CD4-positive, CD25-positive, alpha-beta regulatory T cell (primary cell): ENCODE measurements around the gene POTEF. TPM values are rescaled to one million over a fixed set of nuclear protein-coding genes. Genes with fewer than 3 reads are reported as not detected.
"Not testable (repeated sequence)": the region's sequence is repeated elsewhere in the genome, so short reads cannot be mapped to it uniquely, and the experiment has no call there.

Experiments used
- ATAC-seq, 2 donors: fragments of 150-1000 bp; cut with Tn5 transposase; one replicate each; pipeline ENCODE4 v1.10.0; 2021; ENCODE audit warnings: low read depth in 2 of 2, moderate number of reproducible peaks in 2 of 2, moderate library complexity in 1 of 2
- DNase-seq, 3 donors: peaks; one replicate each; pipeline versions ENCODE4 v3.0.0 to v3.0.0-alpha.2; 2012 to 2022; ENCODE audit warnings: mixed read lengths in 1 of 3
- H3K27ac ChIP-seq: one replicate; pipeline ENCODE4 v1.7.0; 2013; ENCODE audit warnings: mild to moderate bottlenecking, low read length; ENCODE audit not compliant: insufficient read depth, poor library complexity, severe bottlenecking
- H3K27me3 ChIP-seq: one replicate; pipeline ENCODE4 v1.7.0; 2013; ENCODE audit warnings: low read length; ENCODE audit not compliant: control insufficient read depth, insufficient read depth
- H3K36me3 ChIP-seq: one replicate; pipeline ENCODE4 v1.7.0; 2013; ENCODE audit warnings: mild to moderate bottlenecking, low read length, moderate library complexity; ENCODE audit not compliant: control insufficient read depth, insufficient read depth
- H3K4me1 ChIP-seq: 2 replicates; pipeline ENCODE4 v1.7.0; 2013; ENCODE audit warnings: mild to moderate bottlenecking, low read length; ENCODE audit not compliant: insufficient read depth, control insufficient read depth, poor library complexity, severe bottlenecking
- H3K4me3 ChIP-seq: one replicate; pipeline ENCODE4 v1.7.0; 2013; ENCODE audit warnings: low read depth, mild to moderate bottlenecking, low read length, moderate library complexity
- H3K9me3 ChIP-seq, 2 experiments: 1 replicate in 1 of 2; 2 replicates in 1 of 2; pipeline ENCODE4 v1.7.0; 2013; ENCODE audit warnings: low read length in 2 of 2, mild to moderate bottlenecking in 1 of 2, moderate library complexity in 1 of 2; ENCODE audit not compliant: control insufficient read depth in 2 of 2
- H3K27ac Mint-ChIP-seq, 3 donors: one replicate each; pipeline ENCODE4 v1.8.0; 2020 to 2022; ENCODE audit warnings: mild to moderate bottlenecking in 3 of 3, mixed read lengths in 3 of 3, moderate library complexity in 2 of 3
- H3K27me3 Mint-ChIP-seq: one replicate; pipeline ENCODE4 v1.8.0; 2022; ENCODE audit warnings: mild to moderate bottlenecking, mixed read lengths
- H3K36me3 Mint-ChIP-seq: one replicate; pipeline ENCODE4 v1.8.0; 2020; ENCODE audit warnings: mixed read lengths
- H3K4me1 Mint-ChIP-seq, 4 donors: one replicate each; pipeline ENCODE4 v1.8.0; 2020 to 2022; ENCODE audit warnings: mixed read lengths in 4 of 4, mild to moderate bottlenecking in 1 of 4
- H3K4me3 Mint-ChIP-seq, 4 donors: one replicate each; pipeline ENCODE4 v1.8.0; 2020 to 2022; ENCODE audit warnings: mild to moderate bottlenecking in 4 of 4, mixed read lengths in 4 of 4, moderate library complexity in 3 of 4
- H3K9me3 Mint-ChIP-seq, 7 donors: one replicate each; pipeline ENCODE4 v1.8.0; 2020 to 2022; ENCODE audit warnings: mixed read lengths in 7 of 7, mild to moderate bottlenecking in 3 of 7, moderate library complexity in 2 of 7
- polyA plus RNA-seq, 4 donors: library from polyadenylated mRNA; unstranded; fragments of 300-500 nt; fragmentation: Illumina TruSeq; gene quantifications; one replicate each; pipeline ENCODE4 v1.2.3, GENCODE V29; 2021
- total RNA-seq: library from RNA; stranded (reverse); gene quantifications from one replicate; pipeline ENCODE4 v1.2.3, GENCODE V29; 2022

Gene POTEF
- total and polyA plus RNA-seq, 5 donors from 2014 or later = not detected

DNA sequence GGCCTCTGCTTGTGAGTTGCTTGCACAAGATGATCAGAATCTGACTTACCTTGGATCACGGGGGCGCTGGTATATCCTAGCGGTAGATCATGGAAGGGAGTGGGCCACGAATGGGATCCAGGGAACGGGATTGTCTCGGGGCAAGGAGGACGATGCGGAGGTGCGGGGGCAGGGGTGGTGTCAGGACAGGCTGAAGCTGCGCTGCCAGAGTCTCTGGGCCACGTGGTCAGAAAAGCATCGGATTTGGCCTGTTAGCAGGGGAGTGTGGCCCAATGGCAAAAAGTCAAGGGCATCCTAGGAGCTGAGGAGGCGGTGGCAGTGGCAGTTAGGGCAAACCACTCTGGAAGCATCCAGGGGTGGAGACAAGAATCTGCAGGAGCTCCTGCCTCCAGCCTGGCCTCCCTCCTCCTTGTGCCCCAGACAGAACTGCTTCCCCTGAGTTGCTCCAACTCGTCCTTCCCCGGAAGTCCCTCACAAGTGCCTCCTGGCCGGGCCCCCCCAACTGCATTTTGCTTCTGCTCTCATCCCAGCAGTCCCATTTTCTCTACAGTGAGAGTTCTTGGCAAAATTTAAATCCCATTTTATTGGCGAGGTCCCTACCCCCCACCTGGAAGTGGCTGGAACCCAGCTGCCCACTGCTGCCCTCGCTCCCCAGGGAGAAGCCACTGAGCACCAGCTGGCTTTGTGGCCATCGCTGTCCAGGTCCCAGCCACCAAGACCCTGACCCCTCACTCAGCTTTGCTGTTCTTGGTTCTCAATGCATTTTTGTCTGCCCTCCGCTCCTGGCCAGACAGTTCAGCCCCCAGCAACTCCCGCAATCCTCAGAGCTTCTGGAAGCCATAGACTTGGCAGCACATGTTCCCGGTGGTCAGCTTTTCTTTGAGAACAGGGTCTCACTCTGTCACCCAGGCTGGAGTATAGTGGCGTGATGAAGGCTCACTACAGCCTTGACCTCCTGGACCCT lies 21.4 kb upstream of the POTEF start:
- H3K27ac ChIP-seq = no peak overlapping the region
- ATAC-seq (no peak), DNase-seq (no peak)
- Mint-ChIP-seq H3K36me3 (peaks cover 6% of the 10 kb centered on the region), H3K4me1 (no peaks in the 10 kb centered on the region), H3K4me3 (no peak overlapping the region), H3K27me3 (peaks cover 16% of the 10 kb centered on the region), H3K9me3 (peaks cover 0 to 2% (median 0%) of the 10 kb centered on the region in 7 donors), H3K27ac (peak overlapping the region in 1 of 3 donors; percentile 79)
- peaks cover 13% of the 10 kb centered on the region for H3K36me3 ChIP-seq
- H3K9me3 ChIP-seq = no peaks in the 10 kb centered on the region
- H3K27me3 ChIP-seq = no peaks in the 10 kb centered on the region
- no peaks in the 10 kb centered on the region for H3K4me1 ChIP-seq
- no peak overlapping the region for H3K4me3 ChIP-seq

- not testable (repeated sequence) for H3K36me3 Mint-ChIP-seq, ATAC-seq, H3K9me3 Mint-ChIP-seq
Observed at GRCh38 chr2:130148515-130148914, 19.5 kb upstream of the POTEF start.

GRCh38 chr2:130145006-130145414 lies 16.0 kb upstream of the POTEF start, which contains the start of gene CCDC74B:
Gene CCDC74B (minus strand): TSS chr2:130145112. CDS start chr2:130144996, 116 bp downstream.
- H3K4me1 Mint-ChIP-seq = peaks cover 0 to 13% (median 0%) of the 10 kb centered on the region in 4 donors
- H3K9me3 Mint-ChIP-seq, H3K27me3 ChIP-seq, H3K36me3 Mint-ChIP-seq, H3K4me3 ChIP-seq, H3K36me3 ChIP-seq, H3K27ac ChIP-seq, H3K4me1 ChIP-seq, H3K9me3 ChIP-seq: not testable (repeated sequence)
- peak within 1 kb of the TSS in 1 of 3 donors; percentile 38 for H3K27ac Mint-ChIP-seq
- peak within 1 kb of the TSS; percentile 63 to 87 (median 72) for H3K4me3 Mint-ChIP-seq
- DNase-seq (peak; percentile 38 to 57 (median 40)), ATAC-seq (peak; percentile 74 to 78)
- H3K27me3 Mint-ChIP-seq = peaks cover 20% of the 10 kb centered on the region

More at GRCh38 chr2:130148515-130148914, 19.5 kb upstream of the POTEF start:
- DNase-seq, H3K4me1 Mint-ChIP-seq, H3K36me3 ChIP-seq, H3K27ac ChIP-seq, H3K4me3 Mint-ChIP-seq, H3K27ac Mint-ChIP-seq, H3K4me3 ChIP-seq, H3K27me3 ChIP-seq, H3K9me3 ChIP-seq, H3K4me1 ChIP-seq: not testable (repeated sequence)
- H3K27me3 Mint-ChIP-seq = peaks cover 17% of the 10 kb centered on the region

GRCh38 chr2:130143266-130144039 lies 14.4 kb upstream of the POTEF start:
- H3K4me1 ChIP-seq, H3K9me3 Mint-ChIP-seq, H3K36me3 Mint-ChIP-seq, DNase-seq, ATAC-seq, H3K4me3 ChIP-seq, H3K36me3 ChIP-seq, H3K27ac ChIP-seq, H3K27ac Mint-ChIP-seq, H3K27me3 ChIP-seq, H3K9me3 ChIP-seq: not testable (repeated sequence)
- H3K4me1 Mint-ChIP-seq = peaks cover 0 to 13% (median 0%) of the 10 kb centered on the region in 4 donors
- peak overlapping the region; percentile 64 to 74 (median 70) for H3K4me3 Mint-ChIP-seq
- peaks cover 20% of the 10 kb centered on the region for H3K27me3 Mint-ChIP-seq

- H3K36me3 Mint-ChIP-seq, H3K4me3 ChIP-seq, H3K27me3 ChIP-seq, H3K36me3 ChIP-seq, DNase-seq, H3K4me1 ChIP-seq, H3K27ac ChIP-seq, H3K27ac Mint-ChIP-seq, H3K9me3 ChIP-seq, ATAC-seq, H3K9me3 Mint-ChIP-seq: not testable (repeated sequence)
- Mint-ChIP-seq H3K4me3 (peak overlapping the region in 1 of 4 donors; percentile 69), H3K27me3 (peaks cover 23% of the 10 kb centered on the region), H3K4me1 (peaks cover 0 to 13% (median 0%) of the 10 kb centered on the region in 4 donors)
Observed at GRCh38 chr2:130142396-130143265, 13.6 kb upstream of the POTEF start.

- not testable (repeated sequence) for H3K9me3 ChIP-seq, DNase-seq, H3K9me3 Mint-ChIP-seq, H3K36me3 ChIP-seq, ATAC-seq, H3K27ac Mint-ChIP-seq, H3K4me3 Mint-ChIP-seq, H3K4me3 ChIP-seq, H3K27me3 ChIP-seq, H3K27ac ChIP-seq, H3K4me1 ChIP-seq, H3K36me3 Mint-ChIP-seq
- peaks cover 18% of the 10 kb centered on the region for H3K27me3 Mint-ChIP-seq
- peaks cover 0 to 13% (median 0%) of the 10 kb centered on the region in 4 donors for H3K4me1 Mint-ChIP-seq
Observed at GRCh38 chr2:130141645-130142370, 12.8 kb upstream of the POTEF start.
